Natural killer cell (primary cell): ENCODE data around the gene NCOA3. TPM values are rescaled to one million over a fixed set of nuclear protein-coding genes. Genes with fewer than 3 reads are reported as not detected.

Source experiments
- ATAC-seq, 3 donors: fragments of 150-1000 bp in 2 of 3; fragments of 200-7000 bp in 1 of 3; cut with Tn5 transposase; 1 replicate in 1 of 3; 2 replicates in 2 of 3; pipeline ENCODE4 v1.10.0; 2021; ENCODE audit warnings: mild to moderate bottlenecking in 2 of 3, moderate library complexity in 2 of 3
- DNase-seq, 2 donors: peaks; one replicate each; pipeline versions ENCODE4 v3.0.0 to v3.0.0-alpha.2; 2013 to 2021; ENCODE audit warnings: mixed read lengths in 1 of 2
- H3K27ac ChIP-seq: one replicate; pipeline ENCODE4 v1.5.1; 2013; ENCODE audit warnings: mild to moderate bottlenecking, low read length
- H3K27me3 ChIP-seq: one replicate; pipeline ENCODE4 v1.6.1; 2013; ENCODE audit warnings: low read length; ENCODE audit not compliant: control insufficient read depth, insufficient read depth
- H3K36me3 ChIP-seq: one replicate; pipeline ENCODE4 v1.6.1; 2013; ENCODE audit warnings: low read length; ENCODE audit not compliant: control insufficient read depth, insufficient read depth
- H3K4me1 ChIP-seq: one replicate; pipeline ENCODE4 v1.6.1; 2013; ENCODE audit warnings: low read length; ENCODE audit not compliant: control insufficient read depth, insufficient read depth
- H3K4me3 ChIP-seq: one replicate; pipeline ENCODE4 v1.5.1; 2013; ENCODE audit warnings: low read length
- H3K9me3 ChIP-seq: one replicate; pipeline ENCODE4 v1.6.1; 2013; ENCODE audit warnings: low read length; ENCODE audit not compliant: control insufficient read depth, insufficient read depth
- H3K27ac Mint-ChIP-seq, 2 donors: one replicate each; pipeline ENCODE4 v1.8.0; 2022; ENCODE audit warnings: mild to moderate bottlenecking in 2 of 2, mixed read lengths in 2 of 2, moderate library complexity in 1 of 2
- H3K27me3 Mint-ChIP-seq, 2 donors: one replicate each; pipeline ENCODE4 v1.8.0; 2022; ENCODE audit warnings: low read depth in 2 of 2, mixed read lengths in 2 of 2
- H3K36me3 Mint-ChIP-seq: one replicate; pipeline ENCODE4 v1.8.0; 2022; ENCODE audit warnings: mixed read lengths
- H3K4me1 Mint-ChIP-seq, 2 donors: one replicate each; pipeline ENCODE4 v1.8.0; 2022; ENCODE audit warnings: mixed read lengths in 2 of 2
- H3K4me3 Mint-ChIP-seq: one replicate; pipeline ENCODE4 v1.8.0; 2022; ENCODE audit warnings: mild to moderate bottlenecking, moderate library complexity, mixed read lengths
- H3K9me3 Mint-ChIP-seq, 2 donors: one replicate each; pipeline ENCODE4 v1.8.0; 2022; ENCODE audit warnings: mixed read lengths in 2 of 2
- WGBS: methylation state at CpG from one replicate; pipeline ENCODE4 v1.1.7; 2013; ENCODE audit warnings: missing lambda C conversion rate; ENCODE audit not compliant: insufficient coverage; 5-methylcytosine and 5-hydroxymethylcytosine counted together
- intact Hi-C: fragments of 100-400 bp; cut with micrococcal nuclease; formaldehyde crosslinking; loops from one replicate; pipeline ENCODE4 v1.14.2; 2022
- total RNA-seq, 4 donors: library from RNA; stranded (reverse); fragments of 120-200 nt in 1 of 4; gene quantifications; one replicate each; pipeline versions ENCODE4 v1.2.3 to v1.2.4, GENCODE V29; 2013 to 2022
- TF ChIP-seq, protein P1 (sequence below): fragments of 200-600 bp; IDR thresholded peaks from one replicate; pipeline ENCODE4 v1.8.0; 2022; ENCODE audit warnings: antibody characterized with exemption

NCOA3 gene
- total RNA-seq, 3 donors from 2014 or later (not counting 1 experiment from before 2014, with no cell fraction given): 44.3 to 63.3 (median 57.8) TPM

DNA sequence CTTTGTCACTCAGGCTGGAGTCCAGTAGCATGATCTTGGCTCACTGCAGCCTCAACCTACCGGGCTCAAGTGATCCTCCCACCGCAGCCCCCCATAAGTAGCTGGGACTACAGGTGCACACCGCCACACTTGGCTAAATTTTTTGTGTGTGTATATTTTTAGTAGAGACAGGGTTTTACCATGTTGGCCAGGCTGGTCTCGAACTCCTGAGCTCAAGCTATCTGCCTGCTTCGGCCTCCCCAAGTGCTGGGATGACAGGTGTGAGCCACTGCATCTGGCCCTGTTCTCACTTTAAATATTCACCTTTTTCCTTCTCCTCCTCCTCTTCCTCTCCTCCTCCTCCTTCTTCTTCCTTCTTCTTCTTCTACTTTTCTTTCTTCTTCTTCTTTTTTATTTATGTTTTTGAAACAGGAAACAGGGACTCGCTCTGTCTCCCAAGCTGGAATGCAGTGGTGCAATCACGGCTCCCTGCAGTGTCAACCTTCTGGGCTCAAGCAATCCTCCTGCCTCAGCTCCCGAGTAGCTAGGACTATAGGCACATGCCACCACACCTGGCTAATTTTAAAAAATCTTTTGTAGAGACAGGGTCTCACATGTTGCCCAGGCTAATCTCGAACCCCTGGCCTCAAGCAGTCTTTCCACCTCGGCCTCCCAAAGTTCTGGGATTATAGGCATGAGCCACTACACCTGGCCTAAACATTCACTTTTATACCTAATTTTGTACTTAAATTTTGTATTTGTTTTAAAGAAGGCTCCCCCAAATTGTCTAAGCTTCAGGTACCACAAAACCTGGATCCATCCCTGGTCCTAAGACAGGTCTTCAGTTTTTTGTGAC is 47.2 kb upstream of the NCOA3 start:
- H3K4me3 Mint-ChIP-seq: no peak overlapping the region
- ATAC-seq (no peak), DNase-seq (no peak)
- WGBS: 87% methylated on average over 10 of the region's 10 CpGs
- no peaks in the 10 kb centered on the region for H3K36me3 Mint-ChIP-seq
- Histone ChIP-seq H3K4me3 (no peak overlapping the region), H3K9me3 (no peaks in the 10 kb centered on the region), H3K27ac (no peak overlapping the region), H3K27me3 (no peaks in the 10 kb centered on the region), H3K4me1 (peaks cover 8% of the 10 kb centered on the region), H3K36me3 (no peaks in the 10 kb centered on the region)
- H3K27ac Mint-ChIP-seq: no peak overlapping the region
- H3K4me1 Mint-ChIP-seq: peaks cover 6 to 11% of the 10 kb centered on the region in 2 donors
- H3K27me3 Mint-ChIP-seq: peaks cover 0 to 2% of the 10 kb centered on the region in 2 donors
- intact Hi-C loops: no loop called here
- no peaks in the 10 kb centered on the region for H3K9me3 Mint-ChIP-seq
- TF ChIP-seq, protein P1, sequence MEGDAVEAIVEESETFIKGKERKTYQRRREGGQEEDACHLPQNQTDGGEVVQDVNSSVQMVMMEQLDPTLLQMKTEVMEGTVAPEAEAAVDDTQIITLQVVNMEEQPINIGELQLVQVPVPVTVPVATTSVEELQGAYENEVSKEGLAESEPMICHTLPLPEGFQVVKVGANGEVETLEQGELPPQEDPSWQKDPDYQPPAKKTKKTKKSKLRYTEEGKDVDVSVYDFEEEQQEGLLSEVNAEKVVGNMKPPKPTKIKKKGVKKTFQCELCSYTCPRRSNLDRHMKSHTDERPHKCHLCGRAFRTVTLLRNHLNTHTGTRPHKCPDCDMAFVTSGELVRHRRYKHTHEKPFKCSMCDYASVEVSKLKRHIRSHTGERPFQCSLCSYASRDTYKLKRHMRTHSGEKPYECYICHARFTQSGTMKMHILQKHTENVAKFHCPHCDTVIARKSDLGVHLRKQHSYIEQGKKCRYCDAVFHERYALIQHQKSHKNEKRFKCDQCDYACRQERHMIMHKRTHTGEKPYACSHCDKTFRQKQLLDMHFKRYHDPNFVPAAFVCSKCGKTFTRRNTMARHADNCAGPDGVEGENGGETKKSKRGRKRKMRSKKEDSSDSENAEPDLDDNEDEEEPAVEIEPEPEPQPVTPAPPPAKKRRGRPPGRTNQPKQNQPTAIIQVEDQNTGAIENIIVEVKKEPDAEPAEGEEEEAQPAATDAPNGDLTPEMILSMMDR: no peak

DNA sequence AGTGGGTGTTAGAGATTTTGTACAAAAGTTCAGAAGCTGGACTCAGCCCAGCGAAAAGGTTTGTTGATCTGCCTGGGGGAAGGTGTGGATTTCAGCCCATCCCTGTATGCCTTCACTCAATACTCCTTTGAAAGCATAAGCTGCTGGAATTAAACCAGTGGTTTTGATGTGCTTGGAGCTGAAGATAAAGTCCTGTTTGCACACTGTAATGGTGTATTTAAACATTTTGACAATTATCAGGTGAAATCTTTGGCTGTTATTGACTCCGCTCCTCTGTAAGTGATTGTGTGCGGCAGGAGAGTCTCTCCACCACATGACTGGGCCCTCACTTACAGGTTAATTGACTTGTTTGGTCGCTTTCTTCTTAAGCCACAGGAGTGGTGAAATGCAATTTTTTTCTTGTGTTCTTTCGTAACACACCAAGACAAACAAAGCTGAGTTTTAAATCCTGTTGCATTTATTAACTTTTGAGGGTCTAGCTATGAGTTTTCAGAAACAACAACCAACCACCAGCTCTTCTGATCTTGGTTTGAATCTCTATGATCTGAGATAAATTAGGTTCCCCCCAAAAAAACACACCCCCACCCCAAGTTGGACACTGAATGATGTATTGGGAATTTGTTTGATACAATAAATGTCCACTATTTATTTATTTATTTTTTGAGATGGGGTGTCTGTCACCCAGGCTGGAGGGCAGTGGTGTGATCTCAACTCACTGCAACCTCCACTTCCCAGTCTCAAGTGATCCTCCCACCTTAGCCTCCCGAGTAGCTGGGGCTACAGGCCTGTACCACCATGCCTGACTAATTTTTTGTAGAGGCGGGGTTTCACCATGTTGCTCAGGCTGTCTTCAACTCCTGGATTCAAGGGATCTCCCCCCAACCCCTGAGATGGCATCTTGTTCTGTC is 46.3 kb upstream of the NCOA3 start:
- H3K4me1 Mint-ChIP-seq: peaks cover 6 to 11% of the 10 kb centered on the region in 2 donors
- no peak overlapping the region for H3K4me3 ChIP-seq
- WGBS: 90% methylated on average over 7 of the region's 7 CpGs
- H3K9me3 ChIP-seq: no peaks in the 10 kb centered on the region
- H3K27ac Mint-ChIP-seq: no peak overlapping the region
- no peaks in the 10 kb centered on the region for H3K27me3 ChIP-seq
- ATAC-seq (no peak), DNase-seq (no peak)
- no peaks in the 10 kb centered on the region for H3K36me3 Mint-ChIP-seq
- H3K4me1 ChIP-seq: peaks cover 8% of the 10 kb centered on the region
- H3K27me3 Mint-ChIP-seq: peaks cover 0 to 2% of the 10 kb centered on the region in 2 donors
- H3K36me3 ChIP-seq: no peaks in the 10 kb centered on the region
- intact Hi-C loops: no loop called here
- H3K4me3 Mint-ChIP-seq: no peak overlapping the region
- H3K27ac ChIP-seq: no peak overlapping the region
- TF ChIP-seq, protein P1: no peak
- H3K9me3 Mint-ChIP-seq: no peaks in the 10 kb centered on the region

DNA sequence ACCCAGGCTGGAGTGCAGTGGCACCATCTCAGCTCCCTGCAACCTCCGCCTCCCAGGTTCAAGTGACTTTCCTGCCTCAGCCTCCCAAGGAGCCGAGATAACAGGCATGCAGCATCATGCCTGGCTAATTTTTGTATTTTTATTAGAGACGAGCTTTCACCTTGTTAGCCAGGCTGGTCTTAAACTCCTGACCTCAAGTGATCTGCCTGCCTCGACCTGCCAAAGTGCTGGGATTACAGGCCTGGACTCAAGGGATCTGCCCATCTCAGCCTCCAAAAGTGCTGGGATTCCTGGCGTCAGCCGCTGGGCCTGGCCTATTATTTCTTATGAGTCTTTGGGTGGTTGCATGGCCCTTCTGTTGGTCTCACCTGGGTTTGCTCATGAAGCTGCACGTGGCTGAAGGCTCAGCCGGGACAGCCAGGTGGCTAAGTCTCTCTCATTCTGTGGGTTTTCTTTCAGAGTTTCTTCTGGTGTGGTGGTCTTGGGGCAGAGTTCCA is 45.6 kb upstream of the NCOA3 start:
- Histone ChIP-seq H3K27ac (no peak overlapping the region), H3K36me3 (no peaks in the 10 kb centered on the region), H3K4me3 (no peak overlapping the region), H3K27me3 (no peaks in the 10 kb centered on the region), H3K9me3 (no peaks in the 10 kb centered on the region), H3K4me1 (peaks cover 8% of the 10 kb centered on the region)
- Mint-ChIP-seq H3K27ac (no peak overlapping the region), H3K27me3 (peaks cover 0 to 2% of the 10 kb centered on the region in 2 donors), H3K4me1 (peaks cover 6 to 11% of the 10 kb centered on the region in 2 donors), H3K36me3 (no peaks in the 10 kb centered on the region), H3K4me3 (no peak overlapping the region), H3K9me3 (no peaks in the 10 kb centered on the region)
- WGBS: 94% methylated on average over 8 of the region's 8 CpGs
- intact Hi-C loops: no loop called here
- TF ChIP-seq, protein P1: no peak
- DNase-seq: no peak
- no peak for ATAC-seq
